ENCODE results near the gene XKR7.

Gene XKR7

GRCh38 chr20:32036716-32037485 lies 69.0 kb downstream of the XKR7 start:
- TF ChIP-seq CTCF (IDR thresholded peaks at IDR 0.05; ENCODE audit: control extremely low read depth, extremely low read depth, low read depth, missing control alignments), result no peak
- ChIA-PET POLR2A (no interaction called here), CTCF (interaction anchor here (1.5 to 8.1 kb wide), 7 partner anchors 12 to 185 kb away, joined by 4 to 92 read pairs (median 9); no protein-coding TSS in a partner anchor)
- no peak for DNase-seq (ENCODE audit: extremely low spot score)

GRCh38 chr20:32037929-32038328 lies 70.0 kb downstream of the XKR7 start:
- POLR2A ChIA-PET, result no interaction called here

GRCh38 chr20:32040142-32040953 lies 72.4 kb downstream of the XKR7 start:
- ChIA-PET POLR2A (no interaction called here), CTCF (interaction anchor here (1.1 to 4.6 kb wide), 4 partner anchors 9 to 217 kb away, joined by 3 to 66 read pairs (median 6); partner anchors contain the start of gene PDRG1)
- no peak for TF ChIP-seq CTCF (IDR thresholded peaks at IDR 0.05; ENCODE audit: control extremely low read depth, extremely low read depth, low read depth, missing control alignments)
- peak; percentile 61 for DNase-seq (ENCODE audit: extremely low spot score)

More at GRCh38 chr20:32037929-32038328, 70.0 kb downstream of the XKR7 start:
- no peak for DNase-seq (ENCODE audit: extremely low spot score)
- no peak for TF ChIP-seq CTCF (IDR thresholded peaks at IDR 0.05; ENCODE audit: control extremely low read depth, extremely low read depth, low read depth, missing control alignments)
- CTCF ChIA-PET, result no interaction called here

- TF ChIP-seq CTCF (IDR thresholded peaks at IDR 0.05; ENCODE audit: control extremely low read depth, extremely low read depth, low read depth, missing control alignments), result no peak
- no peak for DNase-seq (ENCODE audit: extremely low spot score)
- ChIA-PET POLR2A (no interaction called here), CTCF (interaction anchor here (1.0 to 1.4 kb wide), 3 partner anchors 11 to 15 kb away, joined by 3 to 4 read pairs (median 3); no protein-coding TSS in a partner anchor)
These were observed 78.0 kb downstream of the XKR7 start for GRCh38 chr20:32045999-32046398.

- CTCF ChIA-PET, result interaction anchor here (1.4 to 6.1 kb wide), 3 partner anchors 8 to 18 kb away, joined by 3 to 18 read pairs (median 4); no protein-coding TSS in a partner anchor
- TF ChIP-seq CTCF (IDR thresholded peaks at IDR 0.05; ENCODE audit: control extremely low read depth, extremely low read depth, low read depth, missing control alignments), result no peak
- POLR2A ChIA-PET, result no interaction called here
- DNase-seq (ENCODE audit: extremely low spot score), result no peak
These were observed 82.4 kb downstream of the XKR7 start for GRCh38 chr20:32050324-32050841.

GRCh38 chr20:32050851-32051556 lies 83.1 kb downstream of the XKR7 start:
- peak; percentile 34 for DNase-seq (ENCODE audit: extremely low spot score)
- ChIA-PET CTCF (interaction anchor here (1.4 to 6.1 kb wide), 3 partner anchors 9 to 19 kb away, joined by 3 to 18 read pairs (median 4); no protein-coding TSS in a partner anchor), POLR2A (no interaction called here)
- TF ChIP-seq CTCF (IDR thresholded peaks at IDR 0.05; ENCODE audit: control extremely low read depth, extremely low read depth, low read depth, missing control alignments), result no peak
